NCI-H2171 (cell line): ENCODE results near the gene PSKH1.
"Not testable (repeated sequence)": the region's sequence is repeated elsewhere in the genome, so short reads cannot be mapped to it uniquely, and the experiment has no call there.

Experiments
- DNase-seq: peaks from one replicate; lab custom pipeline; 2025; lab: John Stamatoyannopoulos, UW

Gene PSKH1

DNA sequence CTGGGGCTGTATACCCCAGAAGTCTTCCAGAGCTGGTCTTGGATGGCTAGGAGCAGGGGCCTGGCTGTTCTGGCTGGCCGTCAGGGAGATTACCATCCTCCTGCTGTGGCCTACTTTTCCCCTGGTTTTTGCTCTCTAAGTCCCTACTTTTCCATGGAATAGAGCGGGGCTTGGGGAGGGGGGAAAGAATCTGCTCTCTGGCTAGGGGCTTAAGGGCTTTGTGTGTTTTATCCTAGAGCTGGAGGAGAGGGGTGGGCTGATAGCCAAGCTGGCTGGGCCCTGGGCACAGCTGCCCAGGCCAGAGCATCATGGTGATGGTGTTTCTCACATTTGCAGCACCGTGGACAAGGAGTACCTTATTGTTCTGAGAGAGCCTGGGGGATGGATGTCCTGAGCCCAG is 4.7 kb upstream of the PSKH1 start:
- DNase-seq: no peak

DNA sequence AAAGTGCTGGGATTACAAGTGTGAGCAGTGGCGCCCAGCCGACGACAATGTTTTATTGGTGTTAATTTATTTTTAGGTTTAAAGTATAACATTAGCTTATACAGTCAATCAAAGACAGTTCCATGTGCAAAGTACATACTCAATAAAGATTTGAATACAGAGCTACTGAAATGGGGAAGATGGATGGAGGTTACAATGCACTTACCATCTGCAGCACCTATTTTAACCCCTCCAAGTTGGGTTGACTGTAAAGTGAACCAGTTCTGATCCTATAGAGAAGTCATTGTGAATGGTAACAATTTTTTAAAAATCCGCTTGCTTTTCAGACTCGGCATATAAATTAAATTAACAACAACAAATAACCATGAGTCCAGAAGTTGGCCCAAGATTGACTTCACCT is 679 bp upstream of the PSKH1 start:
- no peak for DNase-seq

DNA sequence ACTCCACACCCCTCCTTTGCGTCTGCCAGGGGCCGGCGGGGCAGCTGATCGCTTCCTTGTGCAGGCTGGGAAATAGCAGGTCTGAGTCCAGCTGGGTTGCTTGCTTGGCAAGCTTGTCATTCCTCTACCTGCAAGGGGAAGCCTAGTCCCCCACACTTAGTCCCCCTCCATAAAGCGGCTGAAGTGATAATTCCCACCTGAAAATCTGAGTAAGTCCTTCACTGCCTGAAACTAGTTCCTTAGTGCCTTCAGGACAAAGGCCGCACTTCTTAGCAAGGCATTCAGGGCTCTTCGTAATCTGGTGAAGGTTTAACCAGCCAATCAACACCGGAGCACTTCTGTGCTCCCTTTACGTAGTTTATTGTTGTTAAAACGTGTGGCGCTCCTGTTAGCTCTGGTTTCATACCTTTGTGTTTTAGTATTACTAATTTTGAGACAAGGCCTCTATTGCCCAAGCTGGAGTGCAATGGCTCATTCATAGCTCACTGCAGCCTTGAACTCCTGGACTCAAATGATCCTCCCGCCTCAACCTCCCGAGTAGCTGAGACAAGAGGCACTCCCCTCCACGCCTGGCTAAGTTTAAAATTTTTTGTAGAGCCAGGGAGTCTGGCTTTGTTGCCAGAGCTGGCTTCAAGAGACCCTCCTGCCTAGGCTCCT is 817 bp downstream of the PSKH1 start:
- no peak for DNase-seq

DNA sequence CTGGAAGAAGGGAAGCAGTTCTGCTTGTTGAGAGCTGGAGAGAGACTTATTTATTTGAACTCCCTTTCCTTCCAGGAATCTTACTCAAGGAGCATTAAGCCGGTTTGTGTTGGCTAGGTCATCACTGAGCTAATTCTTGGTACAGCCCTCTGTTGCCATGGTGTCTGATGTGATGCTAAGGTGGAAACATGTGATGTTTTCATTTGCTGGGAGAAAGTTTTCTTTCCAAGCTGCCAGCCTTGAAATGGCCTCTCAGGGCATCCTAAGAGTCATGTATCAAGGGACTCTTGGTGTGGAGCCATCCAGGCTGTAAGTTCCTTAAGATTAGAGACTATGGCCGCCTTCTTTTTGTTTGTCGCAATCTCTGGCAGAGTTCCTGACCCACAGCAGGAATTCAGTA is 4.2 kb downstream of the PSKH1 start:
- DNase-seq: no peak

DNA sequence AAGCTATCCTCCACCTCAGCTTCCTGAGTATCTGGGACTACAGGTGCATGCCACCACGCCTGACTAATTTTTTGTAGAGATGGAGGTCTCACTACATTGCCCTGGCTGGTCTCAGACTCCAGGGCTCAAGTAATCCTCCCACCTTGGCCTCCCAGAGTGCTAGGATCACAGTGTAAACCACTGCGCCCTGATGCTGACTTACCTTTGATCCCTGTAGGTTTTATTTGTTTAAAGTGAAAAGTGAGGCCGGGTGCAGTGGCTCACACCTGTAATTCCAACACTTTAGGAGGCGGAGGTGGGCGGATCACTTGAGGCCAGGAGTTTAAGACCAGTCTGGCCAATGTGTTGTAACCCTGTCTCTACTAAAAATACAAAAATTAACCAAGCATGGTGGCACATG is 8.7 kb downstream of the PSKH1 start:
- no peak for DNase-seq

DNA sequence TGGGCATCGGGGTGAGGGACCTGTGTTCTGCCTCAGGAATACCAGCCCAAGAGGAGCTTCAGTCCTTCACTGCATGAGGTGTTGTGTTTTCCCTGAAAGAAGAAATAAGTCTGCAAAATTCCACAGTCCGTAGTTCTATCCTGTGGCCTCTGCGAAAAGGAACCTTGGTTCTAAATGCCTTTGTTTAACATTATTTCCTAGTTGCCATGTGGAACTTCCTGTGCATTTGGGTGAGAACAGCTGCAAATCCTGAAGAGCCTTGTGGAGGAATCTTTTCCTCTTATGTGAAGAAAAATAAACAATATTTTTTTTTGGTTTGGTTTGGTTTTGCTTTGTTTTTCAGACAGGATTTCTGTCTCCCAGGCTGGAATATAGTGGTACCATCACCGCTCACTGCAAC is 9.8 kb downstream of the PSKH1 start:
- DNase-seq: no peak

DNA sequence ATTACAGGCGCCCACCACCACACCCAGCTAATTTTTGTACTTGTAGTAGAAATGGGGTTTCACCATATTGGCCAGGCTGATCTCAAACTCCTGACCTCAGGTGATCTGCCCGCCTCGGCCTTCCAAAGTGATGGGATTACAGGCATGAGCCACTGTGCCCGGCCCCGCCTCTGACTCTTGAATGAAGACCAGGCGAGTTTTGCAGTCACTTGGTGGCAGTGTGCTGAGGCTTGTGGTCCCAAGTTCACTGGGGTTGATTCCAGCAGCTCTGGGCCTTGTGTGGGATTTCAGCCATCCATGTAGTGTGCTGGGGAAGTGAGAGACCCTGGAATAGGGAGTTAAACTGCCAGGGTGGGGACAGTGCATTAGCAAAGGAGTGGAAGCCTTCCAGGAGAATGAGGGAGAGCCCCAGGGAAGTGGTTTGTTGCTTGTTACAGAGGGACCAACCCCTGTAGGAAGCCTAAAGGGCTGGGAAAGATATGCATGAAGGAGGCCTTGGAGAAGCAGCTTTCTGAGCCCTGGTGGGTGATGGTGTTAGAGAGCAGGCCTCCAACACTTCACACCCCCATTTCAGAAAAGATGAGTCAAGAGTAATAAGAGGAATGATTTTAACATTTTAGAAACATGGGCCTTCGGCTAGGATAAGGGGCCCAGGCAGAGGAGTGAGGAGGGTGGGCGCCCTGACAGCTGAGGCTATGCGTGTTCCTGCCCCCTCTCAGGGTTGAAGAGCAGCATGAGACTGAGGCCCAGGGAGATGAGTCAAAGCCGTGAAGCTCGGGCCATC is 14.5 kb downstream of the PSKH1 start:
- DNase-seq: no peak

DNA sequence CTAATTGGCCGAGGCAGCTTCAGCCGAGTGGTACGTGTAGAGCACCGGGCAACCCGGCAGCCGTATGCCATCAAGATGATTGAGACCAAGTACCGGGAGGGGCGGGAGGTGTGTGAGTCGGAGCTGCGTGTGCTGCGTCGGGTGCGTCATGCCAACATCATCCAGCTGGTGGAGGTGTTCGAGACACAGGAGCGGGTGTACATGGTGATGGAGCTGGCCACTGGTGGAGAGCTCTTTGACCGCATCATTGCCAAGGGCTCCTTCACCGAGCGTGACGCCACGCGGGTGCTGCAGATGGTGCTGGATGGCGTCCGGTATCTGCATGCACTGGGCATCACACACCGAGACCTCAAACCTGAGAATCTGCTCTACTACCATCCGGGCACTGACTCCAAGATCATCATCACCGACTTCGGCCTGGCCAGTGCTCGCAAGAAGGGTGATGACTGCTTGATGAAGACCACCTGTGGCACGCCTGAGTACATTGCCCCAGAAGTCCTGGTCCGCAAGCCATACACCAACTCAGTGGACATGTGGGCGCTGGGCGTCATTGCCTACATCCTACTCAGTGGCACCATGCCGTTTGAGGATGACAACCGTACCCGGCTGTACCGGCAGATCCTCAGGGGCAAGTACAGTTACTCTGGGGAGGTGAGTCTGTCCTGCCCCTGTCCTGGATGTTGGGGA is 16.1 kb downstream of the PSKH1 start:
- no peak for DNase-seq

DNA sequence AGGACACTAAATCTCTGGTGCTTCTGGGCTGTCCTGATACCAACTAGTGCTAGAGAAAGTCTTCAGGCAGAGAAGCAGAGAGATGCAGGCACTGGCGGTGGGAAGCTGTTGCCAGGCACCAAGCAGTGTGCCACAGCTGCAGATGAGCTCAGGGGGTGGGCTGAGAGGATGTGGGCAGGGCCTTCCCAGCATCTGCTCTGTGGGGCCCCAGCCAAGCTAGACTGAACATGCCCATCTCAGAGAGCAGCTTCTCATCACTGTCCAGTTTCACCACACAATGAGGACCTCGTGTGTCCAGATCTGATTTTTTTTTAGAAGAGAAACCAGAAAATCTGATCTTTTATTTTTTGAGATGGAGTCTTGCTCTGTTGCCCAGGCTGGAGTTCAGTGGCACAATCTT is 17.1 kb downstream of the PSKH1 start:
- peak; percentile 41 for DNase-seq

DNA sequence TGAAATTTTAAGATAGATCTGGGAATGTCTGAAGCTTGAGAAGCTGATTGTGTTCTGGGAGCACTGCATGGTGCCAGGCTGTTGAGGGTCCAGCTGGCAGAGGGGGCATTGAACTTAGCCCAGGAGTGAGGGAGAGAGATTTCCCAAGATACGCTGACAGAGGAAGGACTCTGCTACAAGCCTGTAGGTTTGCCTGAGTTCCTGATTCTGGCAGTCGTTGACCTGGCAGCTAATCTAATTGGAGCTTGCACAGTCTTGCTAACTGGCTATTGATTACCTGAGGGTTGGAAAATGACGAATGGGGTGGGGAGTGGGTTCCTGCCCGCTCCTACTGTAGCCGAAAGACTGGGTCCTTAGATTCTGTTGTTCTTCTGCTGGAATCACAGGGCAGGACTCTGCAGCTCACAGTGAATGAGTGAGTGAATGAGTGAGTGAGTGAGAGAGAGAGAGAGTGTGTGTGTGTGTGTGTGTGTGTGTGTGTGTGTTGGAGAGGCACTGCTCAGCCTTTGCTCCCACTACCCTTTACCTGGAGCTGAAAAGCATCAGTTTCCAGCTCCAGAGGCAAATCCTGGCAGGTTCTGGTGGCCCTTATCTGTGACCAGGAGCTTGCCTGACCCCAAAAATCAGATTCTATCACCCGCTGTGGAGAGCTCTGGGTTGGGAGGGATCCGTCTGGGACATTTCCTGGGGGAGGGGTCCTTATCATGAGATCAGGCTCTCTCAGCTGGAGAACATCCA is 21.9 kb downstream of the PSKH1 start:
- no peak for DNase-seq

DNA sequence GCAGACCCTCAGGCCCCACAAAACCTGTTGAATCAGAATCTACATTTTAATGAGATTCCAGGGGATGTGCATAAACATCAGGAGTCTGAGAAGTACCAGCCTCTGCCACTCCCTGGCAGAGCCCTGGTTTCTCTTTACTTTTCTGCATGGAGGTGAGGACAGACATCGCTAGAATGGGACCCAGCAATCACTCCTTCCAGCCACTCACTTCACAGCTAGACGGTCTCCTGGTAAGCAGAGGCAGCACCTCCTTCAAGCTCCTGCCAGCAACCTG is 22.4 kb downstream of the PSKH1 start:
- DNase-seq: not testable (repeated sequence)

DNA sequence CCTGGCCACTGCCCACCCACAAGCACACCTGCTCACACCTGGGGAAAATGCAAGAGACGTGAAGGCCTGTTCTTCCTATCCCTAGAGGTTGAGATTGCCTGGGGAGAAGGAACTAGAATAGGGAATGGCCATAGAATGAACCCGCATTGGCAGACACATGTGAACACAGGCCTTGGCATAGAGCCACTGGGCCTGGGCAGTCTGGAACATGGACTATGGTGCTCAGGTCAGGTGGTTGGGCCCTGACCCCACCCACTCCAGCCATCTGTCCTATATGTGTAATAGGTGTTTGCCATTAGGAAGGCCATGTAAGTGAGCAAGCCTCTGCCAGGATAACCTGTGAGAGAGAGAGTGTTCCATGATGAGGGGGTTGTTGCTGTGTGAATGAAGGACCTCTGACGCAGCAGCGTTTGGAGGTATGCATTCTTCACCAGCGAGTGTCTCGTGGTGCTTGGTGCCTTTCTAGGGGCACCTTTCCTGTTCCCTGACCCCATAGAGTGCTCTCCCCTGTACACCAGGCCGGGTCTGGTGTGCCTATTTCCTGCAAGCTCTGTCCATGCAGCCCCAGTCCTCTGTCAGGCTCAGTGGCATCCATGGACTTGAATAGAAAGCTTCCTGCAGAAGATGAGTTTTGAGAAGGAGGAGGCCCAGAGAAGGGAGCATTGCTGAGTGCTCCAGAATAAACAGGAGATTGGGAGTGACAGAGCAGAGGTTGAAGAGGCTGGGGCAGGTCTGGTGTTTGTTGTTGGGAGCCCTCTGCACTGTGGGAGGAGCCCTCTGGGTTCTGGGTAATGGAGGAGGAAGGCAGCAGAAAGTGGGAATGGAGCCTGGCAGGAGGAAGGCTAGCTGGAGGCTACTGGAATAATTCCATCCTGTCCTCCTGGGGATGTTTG is 23.0 kb downstream of the PSKH1 start:
- no peak for DNase-seq

DNA sequence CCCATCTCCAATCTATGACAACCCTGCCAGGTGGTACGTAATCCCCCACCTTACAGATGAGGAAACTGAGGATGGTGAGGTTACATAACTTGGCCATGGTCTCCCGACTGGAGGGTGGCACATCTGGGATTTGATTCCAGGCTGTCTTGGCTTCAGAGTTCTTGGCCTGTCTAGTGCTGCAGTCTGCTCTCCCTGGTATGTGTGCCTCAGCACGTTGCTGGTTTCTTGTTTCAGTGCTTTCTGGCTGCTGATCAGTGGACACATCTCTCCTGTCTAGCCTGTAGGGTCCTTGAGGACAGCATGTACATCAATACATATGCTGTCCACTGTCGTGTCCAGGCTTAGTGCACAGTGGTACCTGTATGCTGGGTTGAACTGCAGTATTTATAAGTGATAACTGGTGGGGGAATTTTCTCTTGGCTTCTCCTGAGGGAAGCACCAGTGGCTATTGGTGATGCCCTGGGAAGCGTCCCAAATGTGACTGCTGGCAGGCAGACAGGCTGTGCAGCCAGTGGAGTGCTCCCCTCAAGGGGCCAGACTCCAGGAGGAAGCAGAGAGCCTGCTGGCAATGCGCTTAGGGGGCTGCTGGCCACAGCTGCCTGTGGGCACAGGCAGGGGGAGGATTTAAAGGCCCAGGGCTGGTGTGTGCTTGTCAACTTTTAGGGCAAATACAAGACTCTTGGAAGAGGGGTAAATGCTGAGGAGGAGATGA is 24.2 kb downstream of the PSKH1 start:
- no peak for DNase-seq

DNA sequence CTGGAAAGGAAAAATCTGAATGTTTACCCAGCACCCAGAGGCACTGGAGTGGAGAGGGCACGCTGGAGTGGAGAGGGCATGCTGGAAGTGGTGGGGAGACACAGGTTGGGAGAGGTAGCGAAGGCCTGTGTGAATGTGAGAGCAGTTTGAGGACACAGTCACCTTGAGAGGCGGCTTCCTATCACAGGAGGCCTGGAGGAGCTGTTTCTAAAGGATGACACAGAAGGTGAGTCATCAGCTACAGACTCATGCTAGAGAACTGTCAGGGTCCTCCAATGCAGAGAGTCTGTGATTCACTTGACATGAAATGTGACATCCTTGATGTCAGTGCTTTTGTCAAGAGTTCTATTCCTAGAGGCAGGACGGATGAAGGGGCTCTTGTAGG is 24.8 kb downstream of the PSKH1 start:
- no peak for DNase-seq

DNA sequence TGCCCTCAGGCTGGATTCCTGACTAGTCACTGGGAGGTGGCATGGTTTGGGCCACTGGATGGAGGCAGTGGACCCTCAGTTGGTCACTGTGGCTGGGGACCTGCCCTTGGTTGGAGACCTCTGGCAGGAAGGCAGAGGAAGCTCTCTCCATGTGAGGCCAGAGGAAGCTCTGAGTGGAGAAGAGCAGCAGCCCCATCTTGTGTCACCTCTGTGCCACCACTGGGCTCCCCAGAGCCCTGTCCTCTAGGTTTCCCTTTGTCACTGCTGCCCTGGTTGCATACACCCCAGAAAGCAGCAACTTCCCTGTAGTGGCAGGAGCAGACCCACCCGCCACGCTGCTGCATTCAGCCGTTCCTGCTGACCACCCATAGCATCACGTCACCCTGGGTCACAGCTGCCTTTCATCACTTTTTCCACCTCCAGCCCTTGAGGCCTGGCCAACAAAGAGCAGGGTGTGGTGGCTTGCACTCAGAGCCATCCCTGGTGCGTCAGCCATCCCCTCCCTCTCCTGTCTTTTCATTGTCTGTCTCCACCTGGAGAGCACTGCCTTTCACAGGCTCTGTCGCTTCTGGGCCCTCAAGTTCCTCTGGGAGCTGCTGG is 26.7 kb downstream of the PSKH1 start:
- DNase-seq: no peak

DNA sequence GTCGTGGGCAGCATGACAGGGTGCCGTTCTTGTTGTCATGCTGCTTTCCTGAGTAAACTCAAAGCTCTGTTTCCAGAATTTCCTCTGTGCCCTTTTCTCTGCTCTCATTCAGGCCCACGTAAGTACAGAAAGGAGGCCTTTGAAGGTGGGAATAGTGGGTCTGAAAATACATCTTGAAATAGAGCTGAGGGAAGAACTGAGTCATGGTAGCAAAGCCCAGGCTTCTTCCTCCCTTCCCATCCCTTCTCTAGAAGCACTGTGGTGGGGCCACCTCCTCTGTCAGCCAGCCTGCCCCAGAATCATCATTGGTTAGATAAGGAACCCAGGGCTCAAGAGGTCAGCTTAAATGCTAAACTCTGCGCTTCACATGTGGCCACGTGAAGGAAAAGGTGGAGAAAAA is 29.2 kb downstream of the PSKH1 start:
- DNase-seq: no peak

DNA sequence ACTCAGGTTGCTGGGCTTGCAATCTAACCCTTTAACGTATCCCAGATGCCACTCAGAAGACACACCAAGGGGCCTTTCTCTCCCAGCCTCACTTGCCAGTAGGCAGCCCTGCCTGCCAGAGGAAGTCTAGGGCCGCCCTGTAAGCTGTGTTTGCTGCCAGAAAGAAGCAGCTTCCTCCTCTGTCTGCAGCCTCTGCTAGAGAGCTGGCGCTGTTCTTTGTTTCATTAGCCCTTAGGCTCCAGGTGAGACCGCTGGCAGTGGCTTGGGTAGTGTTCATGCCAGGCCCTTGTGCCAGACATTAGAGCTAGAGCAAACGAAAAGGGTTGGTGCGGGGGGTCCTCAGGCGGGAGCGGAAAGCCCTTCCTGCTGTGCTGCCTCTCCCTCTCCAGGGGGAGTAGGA is 29.7 kb downstream of the PSKH1 start:
- no peak for DNase-seq

DNA sequence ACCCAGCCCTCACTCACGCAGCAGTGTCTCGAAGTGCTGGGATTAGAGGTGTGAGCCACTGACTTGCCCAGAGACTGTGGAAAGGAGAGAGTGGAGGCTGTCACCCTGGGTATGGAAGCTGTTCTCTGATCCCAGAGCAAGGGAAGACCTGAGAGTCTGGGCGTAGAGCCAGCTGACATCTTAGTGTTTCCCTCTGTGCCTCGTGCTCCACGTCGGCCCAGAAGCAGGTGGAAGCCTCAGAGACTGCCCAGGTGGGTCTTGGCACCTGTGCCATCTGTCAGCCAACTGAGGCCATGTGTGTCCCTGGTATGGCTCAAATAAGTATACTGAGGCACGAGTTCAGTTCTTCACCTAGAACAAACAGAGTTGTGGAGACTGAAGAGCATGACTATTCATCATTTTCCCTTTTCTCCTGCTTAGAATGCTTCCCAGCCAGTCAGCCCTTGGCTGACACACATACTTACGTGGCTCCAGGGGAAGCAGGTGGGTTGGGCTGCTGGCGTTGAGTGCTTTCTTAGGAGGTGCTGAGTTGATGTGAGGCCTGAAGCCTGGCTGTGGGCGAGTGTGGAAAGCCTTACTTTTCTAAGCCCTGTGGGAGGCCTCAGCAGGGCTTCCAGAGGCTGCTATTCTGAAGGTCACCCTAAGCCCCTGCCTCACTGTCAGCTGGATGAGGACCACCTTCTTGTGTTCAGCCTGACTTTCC is 30.5 kb downstream of the PSKH1 start:
- peak; percentile 81 for DNase-seq

DNA sequence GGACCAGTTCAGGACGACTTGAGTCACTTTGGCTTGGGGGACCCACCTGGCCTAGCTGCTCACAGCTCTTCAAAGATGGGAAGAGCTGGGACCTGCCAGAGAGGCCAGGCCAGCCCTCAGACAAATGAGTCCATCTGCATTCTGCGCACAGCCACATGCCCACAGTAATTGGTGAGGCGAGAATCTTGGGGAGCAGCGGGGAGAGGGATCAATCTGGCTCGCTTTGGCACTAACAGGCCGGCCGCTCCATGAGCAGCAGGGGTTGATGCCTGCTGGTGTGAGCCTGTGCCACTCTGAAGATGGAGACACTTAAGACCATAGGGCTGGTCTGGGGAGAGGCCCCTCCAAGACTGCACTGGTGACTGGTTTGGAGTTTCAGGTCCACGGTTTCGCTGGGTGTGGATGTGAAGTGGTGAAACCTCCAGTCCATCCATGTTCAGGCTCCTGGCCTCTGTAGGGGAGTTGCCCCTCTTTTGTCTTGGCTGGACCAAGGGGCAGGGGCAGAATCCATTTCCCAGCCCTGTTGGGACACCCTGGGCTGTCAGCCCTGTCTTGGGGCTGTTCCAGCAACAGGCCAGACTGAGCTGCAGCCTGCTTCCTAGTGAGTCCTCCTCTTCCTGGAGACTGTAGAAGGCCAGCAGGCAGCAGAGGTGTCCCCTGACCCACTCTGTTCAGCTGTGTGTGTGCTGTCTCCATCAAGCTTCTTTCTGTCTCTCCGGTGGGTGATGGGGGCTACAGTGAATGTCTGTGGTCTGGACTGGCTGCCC is 31.3 kb downstream of the PSKH1 start:
- no peak for DNase-seq
